Tibial nerve (tissue), 4 donors: Measurements from ENCODE around the gene TSPAN19. TPM values are rescaled to one million over a fixed set of nuclear protein-coding genes. Genes with fewer than 3 reads are reported as not detected.
A peak's percentile ranks its signal among the peaks of the same experiment; 100 is the strongest.
"Not testable (repeated sequence)": the region's sequence is repeated elsewhere in the genome, so short reads cannot be mapped to it uniquely, and the experiment has no call there.

Experiments
- DNase-seq, 2 donors: peaks; one replicate each; pipeline ENCODE4 v3.0.0-alpha.2; 2019; ENCODE audit warnings: low spot score in 2 of 2
- H3K27ac ChIP-seq, 4 donors: fragments of 200-600 bp; sonication (generic) in 3 of 4; one replicate each; pipeline ENCODE4 v1.5.1; 2017 to 2019; ENCODE audit warnings: mild to moderate bottlenecking in 1 of 4
- H3K27me3 ChIP-seq, 2 donors: fragments of 200-600 bp; sonication (generic) in 1 of 2; one replicate each; pipeline versions ENCODE4 v1.5.1 to v1.6.0; 2017 to 2019
- H3K36me3 ChIP-seq, 3 donors: fragments of 200-600 bp; sonication (generic); one replicate each; pipeline ENCODE4 v1.5.1; 2018 to 2019
- H3K4me1 ChIP-seq, 4 donors: fragments of 200-600 bp; sonication (generic) in 3 of 4; one replicate each; pipeline ENCODE4 v1.5.1; 2017 to 2019
- H3K4me3 ChIP-seq, 4 donors: fragments of 200-600 bp; sonication (generic) in 3 of 4; one replicate each; pipeline ENCODE4 v1.5.1; 2017 to 2019; ENCODE audit warnings: mild to moderate bottlenecking in 1 of 4, moderate library complexity in 1 of 4
- H3K9me3 ChIP-seq, 4 donors: fragments of 200-600 bp; sonication (generic) in 3 of 4; one replicate each; pipeline ENCODE4 v1.5.1; 2017 to 2019
- EP300 ChIP-seq, 2 donors: sonication (generic); formaldehyde crosslinking; IDR thresholded peaks; one replicate each; pipeline ENCODE4 v1.6.1; 2017; ENCODE audit warnings: antibody characterized with exemption in 2 of 2, mild to moderate bottlenecking in 1 of 2
- POLR2A ChIP-seq, 2 donors: fragments of 450-650 bp; IDR thresholded peaks; one replicate each; pipeline ENCODE4 v1.6.1; 2017; ENCODE audit warnings: antibody characterized with exemption in 2 of 2, mild to moderate bottlenecking in 2 of 2, moderate library complexity in 2 of 2
- WGBS, 2 donors: methylation state at CpG; one replicate each; pipeline ENCODE4 v1.1.5; 2018; 5-methylcytosine and 5-hydroxymethylcytosine counted together
- total RNA-seq, 4 donors: library from RNA; depleted of rRNA; stranded (reverse); fragments of >200 nt; gene quantifications; one replicate each; pipeline ENCODE4 v1.1.0, GENCODE V29; 2016
- TF ChIP-seq, protein P1 (sequence below), 5 experiments: fragments of 200-600 bp in 3 of 5; fragments of 450-650 bp in 2 of 5; sonication (generic) in 3 of 5; IDR thresholded peaks; one replicate each; pipeline ENCODE4 v1.5.1; 2016 to 2019; ENCODE audit warnings: antibody characterized with exemption in 5 of 5, mild to moderate bottlenecking in 3 of 5, moderate library complexity in 2 of 5

Gene TSPAN19
- total RNA-seq, 4 donors from 2014 or later, result 0.22 to 2.2 TPM; not detected in 2

DNA sequence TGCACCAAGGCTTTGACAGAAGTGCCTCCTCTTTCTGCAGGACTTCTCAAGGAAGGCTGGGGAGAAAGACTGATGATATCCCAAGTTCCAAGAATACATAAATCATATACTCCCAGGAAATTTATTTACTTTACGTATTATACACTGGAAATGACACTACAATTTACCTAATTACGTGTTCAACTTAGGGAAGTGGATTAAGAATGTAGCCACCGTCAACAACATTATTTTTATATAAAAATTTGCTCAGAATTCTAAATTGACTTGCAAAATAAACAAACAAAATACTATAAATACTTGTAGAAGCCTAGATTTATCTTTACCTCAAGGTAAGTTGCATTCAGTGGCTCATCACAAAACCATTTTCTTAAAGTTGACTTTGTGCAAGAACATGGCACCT is 18.9 kb downstream of the TSPAN19 start:
- no peak overlapping the region for H3K27ac ChIP-seq
- H3K4me1 ChIP-seq, result peaks cover 0 to 8% (median 1%) of the 10 kb centered on the region in 4 donors
- H3K36me3 ChIP-seq, result no peaks in the 10 kb centered on the region
- no peak for DNase-seq
- no peaks in the 10 kb centered on the region for H3K9me3 ChIP-seq
- TF ChIP-seq EP300 (IDR thresholded peaks at IDR 0.05), result no peak
- no peak for TF ChIP-seq POLR2A (IDR thresholded peaks at IDR 0.05)
- TF ChIP-seq, protein P1, sequence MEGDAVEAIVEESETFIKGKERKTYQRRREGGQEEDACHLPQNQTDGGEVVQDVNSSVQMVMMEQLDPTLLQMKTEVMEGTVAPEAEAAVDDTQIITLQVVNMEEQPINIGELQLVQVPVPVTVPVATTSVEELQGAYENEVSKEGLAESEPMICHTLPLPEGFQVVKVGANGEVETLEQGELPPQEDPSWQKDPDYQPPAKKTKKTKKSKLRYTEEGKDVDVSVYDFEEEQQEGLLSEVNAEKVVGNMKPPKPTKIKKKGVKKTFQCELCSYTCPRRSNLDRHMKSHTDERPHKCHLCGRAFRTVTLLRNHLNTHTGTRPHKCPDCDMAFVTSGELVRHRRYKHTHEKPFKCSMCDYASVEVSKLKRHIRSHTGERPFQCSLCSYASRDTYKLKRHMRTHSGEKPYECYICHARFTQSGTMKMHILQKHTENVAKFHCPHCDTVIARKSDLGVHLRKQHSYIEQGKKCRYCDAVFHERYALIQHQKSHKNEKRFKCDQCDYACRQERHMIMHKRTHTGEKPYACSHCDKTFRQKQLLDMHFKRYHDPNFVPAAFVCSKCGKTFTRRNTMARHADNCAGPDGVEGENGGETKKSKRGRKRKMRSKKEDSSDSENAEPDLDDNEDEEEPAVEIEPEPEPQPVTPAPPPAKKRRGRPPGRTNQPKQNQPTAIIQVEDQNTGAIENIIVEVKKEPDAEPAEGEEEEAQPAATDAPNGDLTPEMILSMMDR (IDR thresholded peaks at IDR 0.05), result no peak
- no peaks in the 10 kb centered on the region for H3K27me3 ChIP-seq
- WGBS, 2 donors, result 89% methylated on average over 3 of the region's 3 CpGs
- no peak overlapping the region for H3K4me3 ChIP-seq

DNA sequence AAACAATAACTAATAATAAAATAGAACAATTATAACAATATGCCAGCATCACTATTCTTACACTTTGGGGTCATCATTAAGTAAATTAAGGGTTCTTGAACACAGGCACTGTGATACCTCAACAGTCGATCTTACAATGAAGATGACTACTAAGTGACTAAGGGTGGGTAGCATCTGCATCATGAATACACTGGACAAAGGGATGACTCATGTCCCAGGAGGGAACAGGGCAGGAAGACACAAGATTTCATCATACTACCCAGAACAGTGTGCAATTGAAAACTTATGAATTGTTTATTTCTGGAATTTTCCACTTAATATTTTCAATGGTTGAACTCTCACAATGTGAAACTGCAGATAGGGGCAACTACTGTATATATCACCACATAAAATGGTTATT is 19.7 kb downstream of the TSPAN19 start:
- 29 to 30% methylated on average over 1 of the region's 1 CpG for WGBS, 2 donors
- Histone ChIP-seq H3K9me3 (no peaks in the 10 kb centered on the region), H3K36me3 (no peaks in the 10 kb centered on the region), H3K4me3 (no peak overlapping the region), H3K27ac (no peak overlapping the region), H3K4me1 (peaks cover 0 to 8% (median 1%) of the 10 kb centered on the region in 4 donors), H3K27me3 (no peaks in the 10 kb centered on the region)
- TF ChIP-seq, protein P1 (IDR thresholded peaks at IDR 0.05), result no peak
- TF ChIP-seq EP300 (IDR thresholded peaks at IDR 0.05) (peak in 1 of 2 donors; percentile 65), POLR2A (IDR thresholded peaks at IDR 0.05) (no peak)
- peak in 1 of 2 donors; percentile 74 for DNase-seq

DNA sequence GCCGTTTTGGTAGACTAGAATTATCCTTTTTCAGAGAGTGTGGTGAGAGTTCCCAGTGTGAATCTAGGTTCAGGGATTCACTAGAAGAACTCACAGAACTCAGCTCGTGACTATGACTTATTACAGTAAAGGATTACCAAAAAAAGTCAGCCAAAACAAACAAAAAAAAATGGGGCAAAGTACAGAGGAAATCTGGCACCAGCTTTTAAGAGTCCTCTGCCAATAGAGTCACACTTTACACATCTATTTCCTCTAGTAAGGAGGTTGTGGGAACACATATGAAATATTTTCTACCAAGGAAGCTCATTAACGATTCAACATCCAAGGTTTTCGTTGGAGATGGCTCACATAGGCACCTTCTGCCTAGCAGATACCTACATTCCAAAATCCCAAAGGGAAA is 28.2 kb downstream of the TSPAN19 start:
- no peak overlapping the region for H3K4me3 ChIP-seq
- no peak overlapping the region for H3K27ac ChIP-seq
- no peaks in the 10 kb centered on the region for H3K9me3 ChIP-seq
- no peaks in the 10 kb centered on the region for H3K36me3 ChIP-seq
- H3K4me1 ChIP-seq, result no peaks in the 10 kb centered on the region
- H3K27me3 ChIP-seq, result no peaks in the 10 kb centered on the region
- no peak for TF ChIP-seq POLR2A (IDR thresholded peaks at IDR 0.05)
- no peak for TF ChIP-seq EP300 (IDR thresholded peaks at IDR 0.05)
- TF ChIP-seq, protein P1 (IDR thresholded peaks at IDR 0.05), result no peak
- 58 to 62% methylated on average over 4 of the region's 4 CpGs for WGBS, 2 donors
- no peak for DNase-seq

DNA sequence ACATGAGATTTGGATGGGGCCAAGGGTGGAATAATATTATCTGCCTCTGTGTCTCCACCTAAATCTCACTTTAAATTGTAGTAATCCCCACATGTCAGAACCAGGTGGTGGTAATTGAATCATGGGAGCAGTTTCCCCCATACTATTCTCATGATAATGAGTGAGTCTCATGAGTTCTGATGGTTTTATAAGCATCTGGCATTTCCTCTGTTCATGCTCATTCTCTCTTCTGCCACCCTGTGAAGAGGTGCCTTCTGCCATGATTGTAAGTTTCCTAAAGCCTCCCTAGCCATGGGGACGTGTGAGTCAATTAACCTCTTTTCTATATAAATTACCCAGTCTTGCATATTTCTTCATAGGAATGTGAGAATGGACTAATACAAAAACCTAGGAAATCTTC is 29.9 kb downstream of the TSPAN19 start:
- no peaks in the 10 kb centered on the region for H3K27me3 ChIP-seq
- WGBS, 2 donors, result 68 to 73% methylated on average over 1 of the region's 1 CpG

DNA sequence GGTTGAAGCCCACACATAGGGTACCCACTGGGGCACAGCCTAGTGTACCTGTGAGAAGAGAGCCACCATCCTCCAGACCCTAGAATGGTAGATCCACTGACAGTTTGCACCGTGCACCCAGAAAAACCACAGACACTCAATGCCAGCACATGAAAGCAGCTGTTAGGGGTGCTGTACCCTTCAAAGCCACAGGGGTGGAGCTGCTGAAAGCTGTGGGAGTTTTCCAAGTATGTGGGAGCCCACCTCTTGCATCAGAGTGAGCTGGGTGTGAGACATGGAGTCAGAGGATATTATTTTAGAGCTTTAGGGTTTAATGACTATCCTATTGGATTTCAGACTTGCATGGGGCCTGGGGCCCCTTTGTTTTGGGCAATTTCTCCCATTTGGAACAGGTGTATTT is 30.5 kb downstream of the TSPAN19 start:
- no peak for TF ChIP-seq EP300 (IDR thresholded peaks at IDR 0.05)
- TF ChIP-seq, protein P1 (IDR thresholded peaks at IDR 0.05), result no peak
- no peak for TF ChIP-seq POLR2A (IDR thresholded peaks at IDR 0.05)
- no peak for DNase-seq
- H3K4me1 ChIP-seq, result no peaks in the 10 kb centered on the region
- no peak overlapping the region for H3K4me3 ChIP-seq
- no peaks in the 10 kb centered on the region for H3K27me3 ChIP-seq
- H3K36me3 ChIP-seq, result no peaks in the 10 kb centered on the region
- H3K27ac ChIP-seq, result no peak overlapping the region
- no peaks in the 10 kb centered on the region for H3K9me3 ChIP-seq
- WGBS, 2 donors, result 88 to 91% methylated on average over 1 of the region's 1 CpG

More for the DNA sequence above, 29.9 kb downstream of the TSPAN19 start:
- no peaks in the 10 kb centered on the region for H3K9me3 ChIP-seq
- H3K36me3 ChIP-seq, result no peaks in the 10 kb centered on the region
- H3K4me3 ChIP-seq, result no peak overlapping the region
- TF ChIP-seq, protein P1 (IDR thresholded peaks at IDR 0.05), result no peak
- TF ChIP-seq POLR2A (IDR thresholded peaks at IDR 0.05) (no peak), EP300 (IDR thresholded peaks at IDR 0.05) (no peak)
- H3K27ac ChIP-seq, result no peak overlapping the region
- H3K4me1 ChIP-seq, result no peaks in the 10 kb centered on the region
- no peak for DNase-seq

DNA sequence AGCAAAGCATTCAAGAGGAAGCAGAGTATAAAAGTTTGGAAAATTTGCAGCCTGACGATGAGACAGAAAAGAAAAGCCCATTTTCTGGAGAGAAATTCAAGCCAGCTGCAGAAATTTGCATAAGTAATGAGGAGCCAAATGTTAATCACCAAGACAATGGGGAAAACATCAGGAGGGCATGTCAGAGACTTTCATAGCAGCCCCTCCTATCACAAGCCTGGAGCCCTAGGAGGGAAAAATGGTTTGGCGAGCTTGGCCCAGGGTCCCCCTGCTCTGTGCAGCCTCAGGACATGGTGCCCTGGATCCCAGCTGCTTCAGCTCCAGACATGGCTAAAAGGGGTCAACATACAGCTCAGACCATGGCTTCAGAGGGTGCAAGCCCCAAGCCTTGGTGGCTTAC is 31.0 kb downstream of the TSPAN19 start:
- not testable (repeated sequence) for H3K4me3 ChIP-seq, H3K9me3 ChIP-seq, H3K27me3 ChIP-seq, DNase-seq, H3K27ac ChIP-seq, H3K4me1 ChIP-seq, H3K36me3 ChIP-seq
- 71 to 73% methylated on average over 2 of the region's 2 CpGs for WGBS, 2 donors
